Esophagus (tissue), 2 donors: ENCODE measurements around the gene GALNT9. TPM values are rescaled to one million over a fixed set of nuclear protein-coding genes. Genes with fewer than 3 reads are reported as not detected.

Source experiments
- H3K27ac ChIP-seq, 2 donors: one replicate each; pipeline ENCODE4 v1.5.1; 2013; ENCODE audit warnings: low read depth in 2 of 2, mild to moderate bottlenecking in 2 of 2, inconsistent platforms in 1 of 2, low read length in 1 of 2, moderate library complexity in 1 of 2
- H3K27me3 ChIP-seq, 2 donors: one replicate each; pipeline ENCODE4 v1.6.1; 2013; ENCODE audit warnings: low read length in 2 of 2, control low read depth in 1 of 2, mild to moderate bottlenecking in 1 of 2; ENCODE audit not compliant: insufficient read depth in 2 of 2, control insufficient read depth in 1 of 2
- H3K36me3 ChIP-seq, 2 donors: one replicate each; pipeline ENCODE4 v1.6.1; 2013; ENCODE audit warnings: low read length in 1 of 2; ENCODE audit not compliant: control insufficient read depth in 2 of 2, insufficient read depth in 2 of 2
- H3K4me1 ChIP-seq, 2 donors: one replicate each; pipeline ENCODE4 v1.6.1; 2013; ENCODE audit warnings: low read length in 1 of 2; ENCODE audit not compliant: control insufficient read depth in 2 of 2, insufficient read depth in 2 of 2
- H3K4me3 ChIP-seq, 2 donors: one replicate each; pipeline ENCODE4 v1.5.1; 2013; ENCODE audit warnings: low read length in 2 of 2, mild to moderate bottlenecking in 2 of 2, low read depth in 1 of 2, moderate library complexity in 1 of 2
- H3K9me3 ChIP-seq, 2 donors: one replicate each; pipeline ENCODE4 v1.6.1; 2013; ENCODE audit warnings: mild to moderate bottlenecking in 2 of 2, low read depth in 1 of 2, low read length in 1 of 2, moderate library complexity in 1 of 2; ENCODE audit not compliant: control insufficient read depth in 2 of 2, insufficient read depth in 1 of 2
- WGBS, 2 donors: extraction: QIAGEN DNeasy Blood & Tissue Kit; methylation state at CpG; one replicate each; pipeline ENCODE4 v1.1.7; 2013; 5-methylcytosine and 5-hydroxymethylcytosine counted together
- polyA plus RNA-seq, 2 donors: library from polyadenylated mRNA; stranded (reverse); fragments of 200-250 nt; gene quantifications; one replicate each; pipeline ENCODE4 v1.2.3, GENCODE V29; 2013
- donor health status: healthy with polysubstance abuse.
- donor health status: Bipolar disorder and iron deficiency.

Gene GALNT9
- polyA plus RNA-seq, 2 donors: not detected

- Histone ChIP-seq H3K4me3 (no peak overlapping the region), H3K27ac (no peak overlapping the region), H3K36me3 (no peaks in the 10 kb centered on the region), H3K4me1 (peaks cover 3 to 11% of the 10 kb centered on the region in 2 donors), H3K27me3 (no peaks in the 10 kb centered on the region), H3K9me3 (peaks cover 0 to 8% of the 10 kb centered on the region in 2 donors)
- 32 to 34% methylated on average over 8 of the region's 8 CpGs for WGBS, 2 donors
Measured at GRCh38 chr12:132178316-132178715, 151.1 kb downstream of the GALNT9 start.

- H3K36me3 ChIP-seq: no peaks in the 10 kb centered on the region
- peaks cover 0 to 8% of the 10 kb centered on the region in 2 donors for H3K9me3 ChIP-seq
- no peak overlapping the region for H3K4me3 ChIP-seq
- whole genome bisulfite sequencing, 2 donors: 78 to 79% methylated on average over 25 of the region's 25 CpGs
- H3K27ac ChIP-seq: no peak overlapping the region
- no peaks in the 10 kb centered on the region for H3K27me3 ChIP-seq
- peaks cover 3 to 11% of the 10 kb centered on the region in 2 donors for H3K4me1 ChIP-seq
Measured at GRCh38 chr12:132176920-132177551, 152.4 kb downstream of the GALNT9 start.

- H3K36me3 ChIP-seq: no peaks in the 10 kb centered on the region
- H3K9me3 ChIP-seq: peaks cover 0 to 6% of the 10 kb centered on the region in 2 donors
- WGBS, 2 donors: 60 to 65% methylated on average over 16 to 19 of the region's 19 CpGs
- H3K4me1 ChIP-seq: peaks cover 3 to 11% of the 10 kb centered on the region in 2 donors
- no peak overlapping the region for H3K27ac ChIP-seq
- no peak overlapping the region for H3K4me3 ChIP-seq
- no peaks in the 10 kb centered on the region for H3K27me3 ChIP-seq
Measured at GRCh38 chr12:132176385-132176919, 152.9 kb downstream of the GALNT9 start.

- Histone ChIP-seq H3K27me3 (no peaks in the 10 kb centered on the region), H3K27ac (no peak overlapping the region), H3K36me3 (no peaks in the 10 kb centered on the region), H3K4me3 (no peak overlapping the region), H3K4me1 (peaks cover 3 to 11% of the 10 kb centered on the region in 2 donors), H3K9me3 (no peaks in the 10 kb centered on the region)
- WGBS, 2 donors: 54 to 59% methylated on average over 34 to 35 of the region's 35 CpGs
Measured at GRCh38 chr12:132175496-132176384, 153.6 kb downstream of the GALNT9 start.

- H3K27me3 ChIP-seq: no peaks in the 10 kb centered on the region
- WGBS, 2 donors: 50 to 53% methylated on average over 24 to 25 of the region's 25 CpGs
Measured at GRCh38 chr12:132174839-132175490, 154.4 kb downstream of the GALNT9 start.

DNA sequence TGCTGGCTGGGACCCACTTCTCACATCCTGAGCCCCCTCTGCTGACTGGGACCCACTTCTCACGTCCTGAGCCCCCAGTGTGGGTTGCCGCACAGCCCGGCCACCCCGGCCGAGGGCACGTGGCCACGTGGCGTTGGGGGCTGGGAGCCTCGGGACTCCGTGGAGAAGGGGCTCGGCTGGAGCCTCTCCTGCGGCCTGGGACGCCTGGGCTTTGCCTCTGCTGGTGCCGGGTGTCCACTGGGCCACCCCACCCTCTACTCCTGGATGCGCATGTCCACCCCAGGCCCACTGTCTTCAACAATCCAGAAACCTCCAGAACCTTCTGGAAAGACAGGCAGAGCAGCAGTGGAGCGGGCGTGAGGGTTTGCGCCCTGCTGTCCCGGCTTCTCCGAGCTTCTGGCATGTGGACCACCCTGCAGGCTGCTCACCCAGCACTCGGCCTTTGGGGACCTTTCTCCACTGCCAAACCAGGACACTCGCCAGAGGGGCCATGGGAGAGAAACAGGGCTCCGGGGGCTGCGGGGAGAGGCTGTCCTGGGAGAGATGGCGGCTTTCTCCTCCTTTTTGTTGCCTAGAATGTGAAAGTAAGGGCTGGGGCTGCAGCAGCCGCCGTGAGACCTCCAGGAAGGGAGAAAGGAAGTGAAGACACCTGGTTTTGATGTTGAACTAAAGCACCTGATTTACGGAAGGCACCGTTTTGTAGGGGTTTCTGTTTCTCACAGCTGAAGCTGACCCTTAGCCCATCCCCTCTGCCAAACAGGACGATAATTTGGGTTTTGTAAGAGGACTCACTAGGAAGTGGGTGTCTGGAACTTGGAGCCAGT is 155.2 kb downstream of the GALNT9 start:
- Histone ChIP-seq H3K9me3 (no peaks in the 10 kb centered on the region), H3K27me3 (no peaks in the 10 kb centered on the region), H3K36me3 (no peaks in the 10 kb centered on the region), H3K27ac (no peak overlapping the region), H3K4me1 (peaks cover 3 to 11% of the 10 kb centered on the region in 2 donors), H3K4me3 (no peak overlapping the region)
- WGBS, 2 donors: 79 to 80% methylated on average over 30 of the region's 30 CpGs

More at GRCh38 chr12:132174839-132175490, 154.4 kb downstream of the GALNT9 start:
- Histone ChIP-seq H3K4me1 (peaks cover 3 to 13% of the 10 kb centered on the region in 2 donors), H3K36me3 (no peaks in the 10 kb centered on the region), H3K9me3 (no peaks in the 10 kb centered on the region), H3K27ac (no peak overlapping the region), H3K4me3 (no peak overlapping the region)

GRCh38 chr12:132173135-132174014 is 156.0 kb downstream of the GALNT9 start:
- H3K27me3 ChIP-seq: no peaks in the 10 kb centered on the region
- H3K4me1 ChIP-seq: peaks cover 3 to 5% of the 10 kb centered on the region in 2 donors
- no peaks in the 10 kb centered on the region for H3K9me3 ChIP-seq
- H3K36me3 ChIP-seq: no peaks in the 10 kb centered on the region
- H3K4me3 ChIP-seq: no peak overlapping the region
- no peak overlapping the region for H3K27ac ChIP-seq
- 58 to 61% methylated on average over 35 of the region's 35 CpGs for WGBS, 2 donors

- Histone ChIP-seq H3K4me3 (no peak overlapping the region), H3K4me1 (peaks cover 3 to 5% of the 10 kb centered on the region in 2 donors), H3K9me3 (no peaks in the 10 kb centered on the region), H3K27me3 (no peaks in the 10 kb centered on the region), H3K36me3 (no peaks in the 10 kb centered on the region), H3K27ac (no peak overlapping the region)
- 65 to 71% methylated on average over 15 of the region's 15 CpGs for WGBS, 2 donors
Measured at GRCh38 chr12:132172619-132173018, 156.8 kb downstream of the GALNT9 start.
